Activated CD8-positive, alpha-beta memory T cell treated with anti-CD3 and anti-CD28 coated beads, Interleukin-2, amount 50 U/mL, for 4 hours (primary cell): ENCODE data around the gene NFKBIE.
"Not testable (repeated sequence)": the region's sequence is repeated elsewhere in the genome, so short reads cannot be mapped to it uniquely, and the experiment has no call there.

Experiments used
- DNase-seq: peaks from one replicate; pipeline ENCODE4 v3.0.0-alpha.2; 2020

NFKBIE gene

DNA sequence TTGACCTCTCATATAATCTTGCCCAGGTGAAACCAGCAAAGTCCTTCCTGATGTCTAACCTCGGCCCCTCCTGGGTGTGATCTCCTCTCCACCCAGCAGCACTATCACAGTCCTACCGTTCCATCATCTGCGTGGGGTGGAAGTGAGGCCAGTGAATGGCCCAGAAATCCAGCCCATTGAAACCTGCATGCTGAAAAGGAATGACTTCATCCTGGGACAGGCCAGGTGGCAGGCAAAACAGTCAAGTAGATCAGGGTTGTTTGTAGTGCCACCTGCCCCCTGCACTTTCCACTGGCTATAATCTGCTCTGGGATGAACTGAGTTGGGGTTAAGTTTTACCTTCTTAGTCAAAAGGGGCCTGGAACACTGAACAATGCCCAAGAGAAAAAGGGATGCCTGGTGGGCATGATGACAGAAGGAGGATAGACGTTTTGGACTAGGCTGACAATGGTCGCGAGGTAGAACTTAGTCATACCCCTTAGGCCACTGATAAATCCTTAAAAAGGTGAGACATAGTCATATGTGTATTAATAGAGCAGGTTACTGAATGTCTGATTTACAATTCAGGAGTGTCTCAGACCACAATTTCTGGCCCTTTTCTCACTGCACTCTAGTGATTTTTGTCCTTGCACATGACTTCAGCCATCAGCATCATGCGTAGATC lies 26.5 kb downstream of the NFKBIE start:
- DNase-seq, result no peak

DNA sequence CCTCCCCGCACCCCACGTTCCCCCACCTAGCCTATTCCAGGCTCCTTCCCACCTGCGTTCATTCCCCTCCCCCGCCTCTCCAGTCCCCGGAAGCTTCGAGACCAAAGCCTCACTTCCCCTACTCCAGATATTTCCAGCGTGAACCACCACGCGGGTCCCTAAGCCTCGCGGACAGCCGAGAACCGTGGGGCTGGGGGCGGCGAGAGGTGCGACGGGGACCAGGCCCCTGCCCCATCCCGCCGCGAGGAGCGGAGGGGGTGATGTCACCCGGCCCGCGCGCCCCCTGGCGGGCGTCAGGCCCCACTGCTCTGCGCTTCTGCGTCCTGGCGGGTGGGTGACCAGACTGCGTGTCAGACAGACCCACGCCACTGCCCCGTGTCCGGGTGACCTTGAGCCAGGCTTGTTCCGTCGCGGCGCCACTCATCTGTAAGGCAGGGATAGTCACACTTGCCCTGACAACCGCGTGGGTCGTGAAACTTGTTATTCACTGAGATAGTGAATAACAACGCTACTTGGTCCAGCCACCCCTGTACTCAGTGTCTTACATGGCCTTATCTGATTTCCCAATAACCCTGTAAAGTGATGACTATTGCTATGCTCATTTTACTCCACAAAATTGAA lies 27.4 kb downstream of the NFKBIE start:
- peak; percentile 81 for DNase-seq

DNA sequence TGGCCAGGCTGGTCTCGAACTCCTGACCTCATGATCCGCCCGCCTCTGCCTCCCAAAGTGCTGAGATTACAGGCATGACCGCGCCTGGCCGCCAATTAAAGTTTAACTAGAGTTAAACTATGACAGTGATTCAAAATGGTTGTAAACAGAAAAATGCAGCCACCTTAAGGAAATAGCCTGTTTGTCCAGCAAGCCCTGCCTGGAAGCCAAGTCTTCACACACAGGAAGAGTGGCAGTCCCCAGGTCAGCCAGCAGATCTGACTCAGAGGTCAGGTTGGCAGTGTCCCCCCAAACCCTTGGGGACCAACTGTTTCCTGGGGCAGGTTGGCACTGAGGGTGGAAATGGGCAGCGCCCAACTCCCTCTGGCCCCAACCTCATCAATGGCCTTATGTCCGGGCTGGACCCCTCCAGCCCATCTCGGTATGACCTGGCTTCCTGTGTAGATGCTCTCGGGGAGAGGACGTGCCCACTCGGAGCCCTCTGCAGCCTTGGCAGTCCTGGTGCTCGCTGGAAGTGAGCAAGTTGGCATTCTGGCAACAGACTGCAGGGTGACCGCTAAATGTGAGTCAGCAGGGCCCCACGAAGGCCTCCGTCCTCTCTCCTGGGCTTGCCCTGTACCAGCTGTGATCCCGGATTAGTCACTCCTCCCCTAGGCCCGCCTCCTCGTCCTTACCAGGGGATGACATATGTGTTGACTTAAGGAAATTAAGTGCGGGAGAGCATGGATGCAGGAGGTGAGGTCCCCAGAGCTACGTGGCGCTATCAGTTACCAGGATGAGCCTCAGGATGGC lies 28.1 kb downstream of the NFKBIE start:
- peak; percentile 71 for DNase-seq

DNA sequence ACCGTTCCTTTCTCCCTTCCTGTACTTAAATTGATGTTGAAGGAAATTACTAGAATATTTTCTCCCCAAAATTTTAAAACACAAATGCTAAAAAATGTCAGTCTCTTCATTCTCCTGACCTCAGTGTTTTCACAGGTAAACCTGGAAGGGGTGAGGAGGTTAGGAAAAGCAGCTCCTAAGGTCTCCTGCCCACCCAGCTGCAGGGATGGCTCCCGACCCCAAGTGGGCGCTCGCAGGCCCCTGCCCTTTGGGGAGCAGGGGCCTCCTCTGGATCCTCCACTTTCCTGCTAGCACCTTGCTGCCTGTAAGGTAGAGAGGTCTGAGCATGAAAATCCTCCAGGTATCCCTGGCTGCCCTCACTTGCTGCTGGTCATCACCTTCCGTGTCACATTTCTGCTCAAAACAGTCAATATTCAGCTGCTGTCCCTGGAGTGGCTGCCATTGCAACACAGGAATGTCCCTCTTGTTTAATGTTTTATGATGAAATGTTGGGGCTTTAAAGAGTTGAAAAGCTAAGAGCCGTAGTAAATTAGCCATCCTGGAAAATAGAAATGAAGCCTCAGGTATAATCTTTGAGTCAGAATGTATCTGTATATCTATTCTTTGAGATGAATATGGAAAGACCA lies 29.3 kb downstream of the NFKBIE start:
- DNase-seq, result no peak

DNA sequence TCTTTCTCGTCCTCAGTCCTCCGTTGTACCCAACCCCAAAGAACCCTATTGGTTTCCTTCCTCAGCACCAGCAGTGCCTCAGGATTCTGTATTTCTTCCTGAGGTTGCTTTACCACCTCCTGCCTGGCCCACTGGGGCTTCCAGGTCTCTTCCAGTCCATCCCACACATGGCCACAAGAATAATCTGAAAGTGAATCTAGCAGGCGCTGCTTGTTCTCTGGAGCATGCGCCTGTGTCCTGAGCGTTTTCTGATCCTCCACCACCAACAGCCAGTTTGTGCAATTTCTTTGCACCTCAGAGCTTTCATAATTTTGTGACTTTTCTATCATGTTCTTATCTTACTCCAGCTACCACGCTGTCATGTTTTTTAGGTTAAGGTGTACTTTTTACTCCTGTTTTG lies 30.1 kb downstream of the NFKBIE start:
- DNase-seq, result no peak

DNA sequence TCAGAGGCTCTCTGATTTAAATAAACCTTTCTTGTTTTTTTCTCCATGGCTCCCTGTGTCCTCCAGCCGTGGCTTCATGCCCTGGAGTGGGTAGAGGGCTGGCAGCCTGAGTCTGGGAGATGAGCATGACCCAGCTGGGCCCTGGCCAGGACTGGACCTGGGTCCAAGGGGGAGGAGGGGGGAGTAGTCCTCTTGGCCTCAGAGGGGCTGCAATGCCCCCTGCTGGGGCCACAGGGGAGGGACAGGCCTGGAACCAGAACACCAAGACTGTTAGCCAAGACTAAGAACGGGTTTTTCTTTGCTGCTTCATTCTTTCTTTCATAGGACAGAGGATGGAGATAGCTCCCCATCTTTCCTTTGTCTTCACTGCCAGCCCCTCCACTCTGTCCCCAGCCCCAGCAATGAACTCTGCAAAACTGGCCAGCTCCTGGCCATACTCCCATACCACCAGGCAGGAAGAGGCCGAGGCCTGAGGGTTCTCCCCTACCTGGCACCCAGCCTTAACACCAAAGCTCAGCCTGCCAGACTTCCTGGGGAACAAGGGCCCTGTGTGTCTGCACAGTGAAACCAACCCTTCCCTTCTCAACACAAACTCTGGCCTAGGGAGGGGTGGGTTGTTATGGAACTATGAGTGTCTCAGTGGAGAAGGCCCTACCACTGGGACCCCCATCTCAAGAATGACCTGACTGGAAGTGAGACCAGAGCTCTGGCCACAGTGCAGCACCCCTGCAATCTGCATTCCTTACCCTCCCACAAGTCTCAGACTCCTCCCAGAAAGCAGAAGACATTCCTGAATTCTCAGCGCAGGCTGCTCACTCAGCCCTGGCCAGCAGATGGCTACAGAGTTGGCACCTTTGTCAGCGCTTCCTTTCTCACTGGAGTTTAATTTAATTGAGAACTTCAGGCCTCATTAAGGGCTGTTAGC lies 31.0 kb downstream of the NFKBIE start:
- no peak for DNase-seq

DNA sequence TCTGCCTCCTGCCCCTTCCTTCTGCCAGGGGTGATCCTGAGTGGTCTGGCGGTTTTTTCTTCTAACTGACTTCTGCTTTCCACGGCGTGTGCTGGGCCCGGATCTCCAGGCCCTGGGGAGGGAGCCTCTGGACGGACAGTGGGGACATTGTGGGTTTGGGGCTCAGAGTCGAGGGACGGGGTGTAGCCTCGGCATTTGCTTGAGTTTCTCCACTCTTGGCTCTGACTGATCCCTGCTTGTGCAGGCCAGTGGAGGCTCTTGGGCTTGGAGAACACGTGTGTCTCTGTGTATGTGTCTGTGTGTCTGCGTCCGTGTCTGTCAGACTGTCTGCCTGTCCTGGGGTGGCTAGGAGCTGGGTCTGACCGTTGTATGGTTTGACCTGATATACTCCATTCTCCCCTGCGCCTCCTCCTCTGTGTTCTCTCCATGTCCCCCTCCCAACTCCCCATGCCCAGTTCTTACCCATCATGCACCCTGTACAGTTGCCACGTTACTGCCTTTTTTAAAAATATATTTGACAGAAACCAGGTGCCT lies 31.7 kb downstream of the NFKBIE start:
- no peak for DNase-seq

DNA sequence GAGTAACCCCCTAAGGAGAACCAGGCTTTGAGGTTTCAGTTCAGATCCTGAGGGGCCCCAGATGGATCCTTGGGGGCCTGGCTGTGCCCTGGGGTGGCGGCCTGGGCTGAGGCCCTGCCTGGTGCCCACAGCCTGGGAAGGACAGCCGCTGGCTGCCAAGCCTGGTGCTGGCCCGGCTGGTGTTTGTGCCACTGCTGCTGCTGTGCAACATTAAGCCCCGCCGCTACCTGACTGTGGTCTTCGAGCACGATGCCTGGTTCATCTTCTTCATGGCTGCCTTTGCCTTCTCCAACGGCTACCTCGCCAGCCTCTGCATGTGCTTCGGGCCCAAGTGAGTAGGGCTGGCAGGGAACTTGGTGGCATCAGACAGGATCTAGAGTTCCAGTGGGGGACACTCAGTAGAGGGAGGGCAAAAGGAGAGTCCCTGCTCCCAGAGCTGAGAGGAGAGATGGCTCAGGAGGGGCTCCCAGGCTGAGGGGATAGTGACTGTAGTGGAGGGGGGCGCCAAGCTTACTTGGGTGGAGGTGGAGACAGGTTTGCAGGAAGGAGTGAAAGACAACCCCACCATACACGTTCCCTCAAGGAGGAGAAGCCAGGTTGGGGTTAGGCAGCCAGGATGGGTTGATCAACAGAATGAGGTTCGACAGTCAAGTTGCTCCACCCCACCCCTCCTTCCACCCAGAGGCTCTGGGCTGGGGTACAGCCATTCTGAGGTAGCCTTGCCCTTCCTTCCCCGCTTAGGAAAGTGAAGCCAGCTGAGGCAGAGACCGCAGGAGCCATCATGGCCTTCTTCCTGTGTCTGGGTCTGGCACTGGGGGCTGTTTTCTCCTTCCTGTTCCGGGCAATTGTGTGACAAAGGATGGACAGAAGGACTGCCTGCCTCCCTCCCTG lies 32.4 kb downstream of the NFKBIE start:
- DNase-seq, result no peak

DNA sequence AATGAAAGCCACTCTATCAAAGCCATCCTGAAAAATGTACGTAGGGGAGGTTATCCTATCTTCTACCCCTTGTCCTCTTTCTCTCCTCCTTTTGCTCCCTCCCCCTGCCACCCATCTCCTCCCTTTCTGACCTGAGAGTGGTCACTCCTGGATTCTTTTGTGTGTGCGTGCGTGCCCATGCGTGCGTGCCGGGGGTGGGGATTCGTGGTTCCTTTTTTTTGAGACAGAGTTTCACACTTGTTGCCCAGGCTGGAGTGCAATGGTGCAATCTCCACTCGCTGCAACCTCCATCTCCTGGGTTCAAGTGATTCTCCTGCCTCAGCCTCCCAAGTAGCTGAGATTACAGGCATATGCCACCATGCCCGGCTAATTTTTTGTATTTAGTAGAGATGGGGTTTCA lies 33.9 kb downstream of the NFKBIE start:
- DNase-seq, result not testable (repeated sequence)

DNA sequence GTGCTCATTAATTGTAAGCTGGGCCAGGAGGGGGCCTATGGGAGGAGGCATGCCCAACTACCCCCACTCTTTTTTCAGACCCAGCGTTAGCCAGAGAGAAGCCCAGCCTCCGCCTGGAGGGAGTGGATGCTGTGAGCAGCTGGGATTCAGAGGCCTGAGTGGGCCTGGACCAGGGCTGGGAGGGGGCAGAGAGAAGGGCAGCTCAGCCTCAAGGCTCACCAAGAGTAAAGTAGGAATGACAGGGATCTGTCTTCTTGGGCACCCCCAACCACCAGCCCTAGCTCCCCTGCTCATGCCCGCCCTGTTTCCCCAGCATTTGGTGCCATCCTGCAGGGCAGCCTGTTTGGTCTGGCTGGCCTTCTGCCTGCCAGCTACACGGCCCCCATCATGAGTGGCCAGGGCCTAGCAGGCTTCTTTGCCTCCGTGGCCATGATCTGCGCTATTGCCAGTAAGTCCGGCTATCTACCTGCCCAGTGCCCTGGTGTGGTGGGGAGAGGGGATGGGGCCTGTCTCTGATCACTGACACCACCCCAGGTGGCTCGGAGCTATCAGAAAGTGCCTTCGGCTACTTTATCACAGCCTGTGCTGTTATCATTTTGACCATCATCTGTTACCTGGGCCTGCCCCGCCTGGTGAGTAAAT lies 35.2 kb downstream of the NFKBIE start:
- DNase-seq, result no peak

DNA sequence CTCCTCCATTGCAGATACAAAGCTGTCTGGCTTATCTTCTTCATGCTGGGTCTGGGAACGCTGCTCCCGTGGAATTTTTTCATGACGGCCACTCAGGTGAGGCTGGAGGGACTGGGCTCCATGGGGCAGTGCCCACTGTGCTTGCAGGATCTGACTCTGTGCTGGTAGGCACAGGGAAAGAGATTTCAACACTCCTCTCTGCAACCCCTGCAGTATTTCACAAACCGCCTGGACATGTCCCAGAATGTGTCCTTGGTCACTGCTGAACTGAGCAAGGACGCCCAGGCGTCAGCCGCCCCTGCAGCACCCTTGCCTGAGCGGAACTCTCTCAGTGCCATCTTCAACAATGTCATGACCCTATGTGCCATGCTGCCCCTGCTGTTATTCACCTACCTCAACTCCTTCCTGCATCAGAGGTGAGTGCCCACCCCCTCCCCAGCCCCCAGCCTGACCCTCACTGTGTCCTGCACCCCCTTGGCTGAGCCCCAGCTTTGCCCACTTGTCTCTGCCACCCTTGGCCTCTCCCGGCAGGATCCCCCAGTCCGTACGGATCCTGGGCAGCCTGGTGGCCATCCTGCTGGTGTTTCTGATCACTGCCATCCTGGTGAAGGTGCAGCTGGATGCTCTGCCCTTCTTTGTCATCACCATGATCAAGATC lies 35.8 kb downstream of the NFKBIE start:
- DNase-seq, result no peak

DNA sequence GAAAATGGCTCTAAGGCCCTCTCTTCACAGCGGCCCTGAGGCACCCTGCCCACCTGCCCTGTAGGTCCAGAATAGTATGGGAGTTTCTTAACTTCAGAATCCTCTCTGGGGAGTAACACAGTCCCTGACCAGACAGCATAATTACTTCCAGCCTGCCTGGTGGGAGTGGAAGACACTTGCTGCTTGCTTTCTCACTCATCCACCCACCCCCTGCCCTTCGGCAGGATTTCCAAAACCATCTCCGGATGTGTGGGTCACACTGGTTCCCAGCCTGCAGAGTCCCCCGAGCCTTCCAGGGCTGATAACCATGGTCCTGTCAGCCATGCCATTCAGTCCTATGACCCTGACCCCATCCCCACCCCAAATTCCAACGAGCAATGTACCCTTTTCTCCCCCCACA lies 36.5 kb downstream of the NFKBIE start:
- no peak for DNase-seq

DNA sequence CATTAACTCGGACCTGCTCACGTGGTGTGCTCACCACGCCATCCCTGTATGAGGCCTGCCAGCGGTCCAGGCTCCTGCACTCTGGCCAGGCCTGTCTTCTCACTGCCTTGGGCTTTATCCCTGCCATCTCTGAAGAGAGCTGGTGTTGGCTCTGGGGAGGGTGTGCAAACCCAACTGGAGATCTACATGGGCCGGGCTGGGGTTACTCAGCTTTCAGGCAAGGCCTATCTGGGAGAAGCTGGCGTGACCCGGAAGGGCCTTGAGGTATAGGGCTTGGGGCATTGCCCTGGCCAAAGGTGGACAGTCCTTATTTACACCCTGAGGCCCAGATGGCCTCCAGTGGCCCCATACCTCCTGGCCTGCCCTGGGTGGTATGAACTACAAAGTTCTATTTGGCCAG lies 36.9 kb downstream of the NFKBIE start:
- DNase-seq, result no peak

DNA sequence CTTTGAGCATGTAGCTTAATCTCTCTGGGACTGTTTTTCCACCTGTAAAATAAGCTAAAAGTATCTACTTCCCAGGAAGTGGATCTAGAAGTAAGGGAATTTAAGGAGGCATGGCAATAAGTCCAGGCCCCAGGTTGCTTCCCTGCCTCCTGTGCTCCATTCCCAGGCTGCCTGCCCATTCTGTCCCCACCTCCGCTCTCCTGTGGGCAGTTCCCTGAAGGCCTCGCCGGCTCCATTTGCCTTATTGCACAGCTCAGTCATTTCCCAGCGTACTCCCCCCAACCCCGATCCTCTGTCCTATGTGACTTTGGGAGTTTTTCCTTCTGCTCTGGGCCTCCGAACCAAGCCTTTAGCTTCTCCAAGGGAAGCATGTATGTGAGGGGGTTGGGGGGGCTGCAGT lies 37.3 kb downstream of the NFKBIE start:
- no peak for DNase-seq

DNA sequence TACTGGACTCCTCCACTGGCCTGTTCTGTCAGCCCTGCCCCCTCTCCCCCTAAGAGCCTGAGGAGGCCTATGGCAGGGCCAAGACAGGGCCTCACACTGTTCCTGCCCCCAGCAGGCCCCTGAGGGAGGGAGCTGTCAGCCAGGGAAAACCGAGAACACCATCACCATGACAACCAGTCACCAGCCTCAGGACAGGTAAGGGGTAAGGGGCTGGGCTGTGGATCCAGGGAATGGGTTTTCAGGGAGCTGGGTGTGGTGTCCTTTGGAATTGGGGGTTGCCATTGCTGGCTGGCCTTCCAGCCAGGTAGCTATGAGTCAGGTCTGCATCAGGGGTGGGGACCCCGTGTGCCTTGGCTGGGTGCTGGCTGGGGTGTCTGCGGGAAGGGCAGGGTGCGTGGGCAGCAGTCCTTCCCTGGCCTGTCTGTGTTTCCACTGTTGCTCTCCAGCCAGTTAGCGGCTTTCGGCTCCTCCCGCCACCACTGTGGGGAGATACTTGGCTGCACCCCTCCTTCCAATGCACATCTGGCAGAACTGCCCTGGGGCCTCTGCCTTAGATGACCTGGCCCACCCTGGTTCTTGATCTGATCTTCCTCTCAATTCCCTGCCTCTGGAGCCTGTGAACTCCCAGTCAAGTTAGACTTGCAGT lies 38.1 kb downstream of the NFKBIE start:
- DNase-seq, result no peak

DNA sequence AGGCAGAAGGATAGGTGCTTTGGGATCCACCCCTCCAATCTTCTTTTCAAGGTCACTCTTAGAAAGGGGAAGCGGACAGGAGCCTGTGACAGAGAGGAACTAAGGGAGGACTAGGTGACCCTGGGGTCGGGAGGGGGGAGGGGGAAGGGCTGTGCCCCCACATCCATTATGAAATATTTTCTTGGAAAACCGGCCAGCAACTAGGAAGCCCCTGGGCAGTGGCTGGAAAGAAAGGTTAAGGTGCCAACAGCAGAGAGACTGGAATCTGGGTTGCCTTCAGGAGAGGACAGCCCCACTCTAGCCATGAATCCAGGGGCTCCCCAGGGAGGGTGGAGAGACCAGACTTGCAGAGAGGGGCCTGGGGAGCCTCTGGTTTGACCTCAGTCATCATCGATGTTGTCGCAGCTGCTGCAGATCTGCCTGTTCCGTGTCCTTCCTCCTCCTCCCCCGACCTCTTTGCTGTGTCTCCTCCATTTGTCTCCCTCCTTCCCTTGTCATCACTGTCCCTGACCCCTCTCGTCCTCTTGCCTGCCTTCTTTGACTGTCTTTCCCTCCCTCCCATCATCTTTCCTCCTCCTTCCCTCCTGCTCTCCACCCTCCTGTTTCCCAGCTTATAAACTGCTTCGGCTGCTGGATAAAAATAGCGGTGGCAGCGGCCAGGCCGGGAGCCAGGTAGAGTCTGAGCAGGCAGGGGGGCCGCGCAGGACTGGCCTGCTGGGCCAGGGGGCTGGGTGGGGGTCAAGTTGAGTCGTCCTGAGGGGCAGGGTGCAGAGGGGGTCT lies 38.8 kb downstream of the NFKBIE start:
- DNase-seq, result no peak

DNA sequence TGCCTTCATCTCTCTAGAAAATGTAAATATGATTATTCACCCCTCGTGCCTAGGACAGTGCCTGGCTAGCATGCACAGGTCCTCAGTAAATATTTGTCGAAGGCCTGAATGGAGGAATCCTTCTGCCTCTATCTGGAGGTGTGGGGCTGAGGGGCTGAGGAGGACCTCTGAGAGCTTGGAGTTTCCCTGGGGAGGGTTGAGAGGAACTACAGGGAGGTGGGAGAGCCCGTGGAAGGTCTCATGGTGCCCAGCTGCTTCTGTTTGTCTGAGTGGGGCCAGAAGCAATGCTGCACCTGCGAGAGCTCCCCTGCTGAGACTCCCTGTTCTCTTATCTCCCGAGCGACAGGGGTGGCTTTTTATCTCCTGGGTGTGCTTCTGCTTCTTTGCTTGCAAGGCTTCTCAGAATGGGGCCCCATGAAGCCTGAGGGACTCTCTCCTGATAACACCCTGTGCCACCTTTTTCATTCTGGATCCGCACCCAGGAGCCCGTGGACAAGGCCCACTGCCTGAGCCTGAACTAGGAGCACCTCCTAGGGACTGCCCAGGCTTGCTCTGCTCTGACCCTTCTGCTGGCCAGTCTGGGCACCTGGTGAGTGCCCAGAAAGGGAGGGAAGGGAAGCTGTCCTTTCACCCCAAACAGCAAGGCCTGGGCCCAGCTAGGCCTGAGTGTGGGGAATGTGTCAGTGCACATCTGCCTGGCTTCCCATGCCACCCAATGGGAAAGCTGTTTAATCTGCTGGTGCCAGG lies 39.6 kb downstream of the NFKBIE start:
- DNase-seq, result no peak

DNA sequence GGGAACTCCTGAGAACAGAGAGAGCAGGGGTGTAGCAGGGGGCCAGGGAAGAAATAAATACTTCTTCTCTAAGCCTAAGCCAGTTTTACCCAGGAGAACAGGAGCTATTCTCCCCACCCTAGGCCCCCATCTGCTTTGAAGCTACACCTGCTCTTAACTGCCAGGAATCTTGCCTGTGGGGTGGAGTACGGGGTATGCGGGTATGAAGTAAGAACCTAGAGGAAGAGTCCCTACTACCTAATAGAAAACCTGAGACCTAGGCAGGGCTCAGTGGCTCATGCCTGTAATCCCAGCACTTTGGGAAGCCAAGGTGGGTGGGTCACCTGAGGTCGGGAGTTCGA lies 40.4 kb downstream of the NFKBIE start:
- DNase-seq, result no peak
